Measurements from ENCODE around the gene RTCA.

DNA sequence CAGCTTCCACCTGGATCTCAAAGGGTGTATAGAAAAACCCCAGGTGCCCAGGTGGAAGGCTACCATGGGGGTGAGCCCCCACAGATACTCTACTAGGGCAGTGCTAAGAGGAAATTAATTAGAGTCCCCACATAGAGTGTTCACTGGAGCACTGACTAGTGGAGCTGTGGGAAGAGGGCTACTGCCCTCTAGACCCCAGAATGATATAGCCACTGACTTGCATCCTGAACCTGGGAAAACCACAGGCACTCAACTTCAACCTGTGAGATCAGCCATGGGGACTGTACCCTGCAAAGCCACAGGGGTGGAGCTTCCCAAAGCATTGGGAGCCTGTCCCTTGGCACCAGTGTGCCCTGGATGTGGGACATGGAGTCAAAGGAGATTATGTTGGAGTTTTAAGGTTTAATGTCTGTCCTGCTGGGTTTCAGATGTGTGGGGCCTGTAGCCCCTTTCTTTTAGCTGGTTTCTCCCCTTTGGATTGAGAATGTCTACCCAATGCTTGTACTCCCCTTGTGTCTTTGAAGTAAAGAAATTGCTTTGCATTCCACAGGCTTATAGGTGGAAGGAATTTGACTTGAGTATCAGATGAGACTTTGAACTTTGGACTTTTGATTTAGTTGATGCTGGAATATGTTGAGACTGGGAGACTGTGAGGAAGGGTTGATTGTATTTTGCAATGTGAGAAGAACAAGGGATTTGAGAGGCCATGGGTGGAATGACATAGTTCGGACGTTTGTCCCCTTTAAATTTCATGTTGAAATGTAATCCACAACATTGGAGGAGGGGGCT, 54.5 kb downstream of the RTCA start:
- TF ChIP-seq POLR2A (IDR thresholded peaks at IDR 0.05) (no peak), CTCF (IDR thresholded peaks at IDR 0.05) (no peak), POLR2AphosphoS5 (IDR thresholded peaks at IDR 0.05) (no peak), EP300 (IDR thresholded peaks at IDR 0.05) (no peak)
